Panc1 (cell line): Measurements from ENCODE around the gene RABEPK. TPM values are rescaled to one million over a fixed set of nuclear protein-coding genes. Genes with fewer than 3 reads are reported as not detected.
"Not testable (repeated sequence)": the region's sequence is repeated elsewhere in the genome, so short reads cannot be mapped to it uniquely, and the experiment has no call there.

Experiments
- ATAC-seq: fragments of 200-7000 bp; cut with Tn5 transposase; 2 replicates; pipeline ENCODE4 v1.9.1; 2020; ENCODE audit warnings: mild to moderate bottlenecking, moderate library complexity
- BruUV-seq: library from RNA; stranded (reverse); fragments of 400-500 nt; replicated peaks from 2 replicates; lab custom pipeline; 2021; lab: Mats Ljungman, UMichigan
- CTCF ChIA-PET: fragments of 300-600 bp; sonication (Branson Sonifier 250); formaldehyde crosslinking; loops from one replicate; lab custom pipeline; 2022; ENCODE audit warnings: antibody characterized with exemption; lab: Charles Lee
- POLR2A ChIA-PET: fragments of 300-600 bp; sonication (Branson Sonifier 250); formaldehyde crosslinking; loops from one replicate; lab custom pipeline; 2022; ENCODE audit warnings: antibody characterized with exemption; lab: Charles Lee
- DNase-seq: peaks from one replicate; pipeline ENCODE4 v3.0.0-alpha.2; 2010; ENCODE audit warnings: low read depth, low spot score
- H3K27ac ChIP-seq: 2 replicates; pipeline ENCODE4 v1.5.1; 2011; ENCODE audit warnings: mild to moderate bottlenecking, low read length, inconsistent platforms
- H3K27me3 ChIP-seq: fragments of 200-500 bp; sonication (Bioruptor generic); 2 replicates; pipeline ENCODE4 v1.6.0; 2014; ENCODE audit warnings: low read length, inconsistent platforms; ENCODE audit not compliant: control insufficient read depth, insufficient read depth
- H3K36me3 ChIP-seq: fragments of 200-500 bp; sonication (Bioruptor generic); 2 replicates; pipeline ENCODE4 v1.5.1; 2014; ENCODE audit warnings: inconsistent platforms, mild to moderate bottlenecking, low read length, moderate library complexity; ENCODE audit not compliant: control insufficient read depth, insufficient read depth
- H3K4me1 ChIP-seq: 2 replicates; pipeline ENCODE4 v1.5.1; 2011; ENCODE audit warnings: inconsistent platforms, mild to moderate bottlenecking, low read length, moderate library complexity; ENCODE audit not compliant: control insufficient read depth, insufficient read depth
- H3K4me3 ChIP-seq, 2 experiments: 2 replicates each; pipeline ENCODE4 v1.5.1; 2011 to 2012; ENCODE audit warnings: low read depth in 2 of 2, low read length in 2 of 2, mild to moderate bottlenecking in 2 of 2, inconsistent platforms in 1 of 2, moderate library complexity in 1 of 2
- H3K9me3 ChIP-seq: fragments of 200-500 bp; sonication (Bioruptor generic); 2 replicates; pipeline ENCODE4 v1.5.1; 2014; ENCODE audit warnings: low read depth, mild to moderate bottlenecking, inconsistent platforms, low read length, moderate library complexity; ENCODE audit not compliant: control insufficient read depth, insufficient read depth
- CTCF ChIP-seq: fragments of 450-650 bp; IDR thresholded peaks from 2 replicates; pipeline ENCODE4 v1.5.1; 2017; ENCODE audit warnings: mild to moderate bottlenecking
- POLR2AphosphoS5 ChIP-seq: IDR thresholded peaks from 2 replicates; pipeline ENCODE4 v1.6.1; 2012; ENCODE audit warnings: mild to moderate bottlenecking, low read depth, low read length, moderate library complexity
- REST ChIP-seq, 2 experiments: IDR thresholded peaks; 2 replicates each; pipeline ENCODE4 v1.6.1; 2011 to 2012; ENCODE audit warnings: low read depth in 2 of 2, control low read depth in 1 of 2, low read length in 1 of 2, mild to moderate bottlenecking in 1 of 2, moderate library complexity in 1 of 2; ENCODE audit not compliant: insufficient read depth in 1 of 2
- SIN3A ChIP-seq: IDR thresholded peaks from 2 replicates; pipeline ENCODE4 v1.6.1; 2012; ENCODE audit warnings: low read depth, mild to moderate bottlenecking, low read length, moderate library complexity, borderline replicate concordance; ENCODE audit not compliant: insufficient read depth
- TCF7L2 ChIP-seq: IDR thresholded peaks from 2 replicates; pipeline ENCODE4 v1.6.1; 2011; ENCODE audit warnings: mild to moderate bottlenecking, low read depth, low read length, inconsistent platforms
- in situ Hi-C: cut with HindIII; loops from 2 replicates; pipeline ENCODE4 v1.10.0; 2016; ENCODE audit warnings: low sequenced_read_pairs, low pct_unique_long_range_greater_than_20kb
- intact Hi-C: fragments of 100-400 bp; cut with micrococcal nuclease; formaldehyde crosslinking; loops from one replicate; pipeline ENCODE4 v1.10.0; 2022; ENCODE audit not compliant: unreplicated experiment
- total RNA-seq: library from RNA; stranded (reverse); gene quantifications from one replicate; pipeline ENCODE4 v1.2.1, GENCODE V29; 2021; ENCODE audit not compliant: unreplicated experiment

The RABEPK gene
- total RNA-seq, 1 experiment from 2014 or later: 33.9 TPM

GRCh38 chr9:125214186-125214585 lies 13.8 kb downstream of the RABEPK start:
- DNase-seq (no peak), ATAC-seq (no peak)
- H3K27ac ChIP-seq: no peak overlapping the region
- H3K4me3 ChIP-seq: no peak overlapping the region
- no peaks in the 10 kb centered on the region; the same call in 1 of the 2 replicates for H3K4me1 ChIP-seq
- H3K9me3 ChIP-seq: no peaks in the 10 kb centered on the region
- CTCF ChIA-PET: no interaction called here
- H3K36me3 ChIP-seq: peaks cover 2% of the 10 kb centered on the region; the same call in 1 of the 2 replicates
- POLR2A ChIA-PET: no interaction called here
- in situ Hi-C loops (no loop called here), intact Hi-C loops (no loop called here)
- no TSS peak for BruUV-seq
- TF ChIP-seq CTCF (no peak), REST (IDR thresholded peaks at IDR 0.05; ENCODE audit: insufficient read depth in 1 of 2, low read depth in 2 of 2, low read length in 1 of 2) (no peak), POLR2AphosphoS5 (no peak), SIN3A (no peak), TCF7L2 (no peak)
- no peaks in the 10 kb centered on the region for H3K27me3 ChIP-seq

- H3K27me3 ChIP-seq: no peaks in the 10 kb centered on the region
- H3K4me3 ChIP-seq: no peak overlapping the region
- DNase-seq (no peak), ATAC-seq (no peak)
- no TSS peak for BruUV-seq
- no peaks in the 10 kb centered on the region; the same call in 1 of the 2 replicates for H3K36me3 ChIP-seq
- H3K27ac ChIP-seq: no peak overlapping the region
- TF ChIP-seq POLR2AphosphoS5 (no peak), REST (IDR thresholded peaks at IDR 0.05; ENCODE audit: insufficient read depth in 1 of 2, low read depth in 2 of 2, low read length in 1 of 2) (no peak), CTCF (no peak), SIN3A (no peak), TCF7L2 (no peak)
- no peaks in the 10 kb centered on the region; the same call in 1 of the 2 replicates for H3K4me1 ChIP-seq
- intact Hi-C loops (no loop called here), in situ Hi-C loops (no loop called here)
- H3K9me3 ChIP-seq: no peaks in the 10 kb centered on the region
- CTCF ChIA-PET: no interaction called here
- POLR2A ChIA-PET: no interaction called here
Observed at GRCh38 chr9:125218621-125219020, 18.3 kb downstream of the RABEPK start.

GRCh38 chr9:125224858-125225257 lies 24.5 kb downstream of the RABEPK start:
- H3K27ac ChIP-seq, H3K4me3 ChIP-seq, H3K4me1 ChIP-seq, in situ Hi-C loops, BruUV-seq, H3K9me3 ChIP-seq, H3K36me3 ChIP-seq, intact Hi-C loops, POLR2A ChIA-PET, DNase-seq, H3K27me3 ChIP-seq, CTCF ChIA-PET, ATAC-seq: not testable (repeated sequence)
